Hepatocyte (in vitro differentiated cells): ENCODE measurements around the gene ITPR2. TPM values are rescaled to one million over a fixed set of nuclear protein-coding genes. Genes with fewer than 3 reads are reported as not detected.
A peak's percentile ranks its signal among the peaks of the same experiment; 100 is the strongest.

Source experiments
- DNase-seq: peaks from one replicate; pipeline ENCODE4 v3.0.0-alpha.2; 2016; ENCODE audit warnings: low spot score
- H2AFZ ChIP-seq: fragments of 200-600 bp; sonication (generic); 2 replicates; pipeline ENCODE4 v1.6.0; 2016; ENCODE audit warnings: antibody characterized with exemption, mild to moderate bottlenecking
- H3K27ac ChIP-seq: fragments of 200-600 bp; sonication (generic); 2 replicates; pipeline ENCODE4 v1.5.1; 2016; ENCODE audit warnings: mild to moderate bottlenecking
- H3K27me3 ChIP-seq: fragments of 200-600 bp; sonication (generic); 2 replicates; pipeline ENCODE4 v1.6.1; 2016
- H3K36me3 ChIP-seq: fragments of 200-600 bp; sonication (generic); replicated peaks from 2 replicates; pipeline ENCODE4 v1.5.1; 2016; ENCODE audit warnings: low read depth; ENCODE audit not compliant: insufficient read depth
- H3K4me1 ChIP-seq: fragments of 200-600 bp; sonication (generic); 2 replicates; pipeline ENCODE4 v1.5.1; 2016; ENCODE audit warnings: mild to moderate bottlenecking, moderate library complexity; ENCODE audit not compliant: insufficient read depth
- H3K4me2 ChIP-seq: fragments of 200-600 bp; sonication (generic); 2 replicates; pipeline ENCODE4 v1.6.0; 2016
- H3K4me3 ChIP-seq: fragments of 200-600 bp; sonication (generic); 2 replicates; pipeline ENCODE4 v1.5.1; 2016; ENCODE audit warnings: mild to moderate bottlenecking
- H3K79me2 ChIP-seq: fragments of 200-600 bp; sonication (generic); 2 replicates; pipeline ENCODE4 v1.6.0; 2017; ENCODE audit warnings: mild to moderate bottlenecking
- H3K9me2 ChIP-seq: fragments of 200-600 bp; sonication (generic); replicated peaks from 2 replicates; pipeline ENCODE4 v1.6.0; 2017; ENCODE audit warnings: mild to moderate bottlenecking; ENCODE audit not compliant: insufficient read depth
- H3K9me3 ChIP-seq: fragments of 200-600 bp; sonication (generic); 2 replicates; pipeline ENCODE4 v1.5.1; 2016; ENCODE audit warnings: low read depth, mild to moderate bottlenecking
- H4K20me1 ChIP-seq: fragments of 200-600 bp; sonication (generic); 2 replicates; pipeline ENCODE4 v1.6.0; 2016; ENCODE audit warnings: mild to moderate bottlenecking; ENCODE audit not compliant: insufficient read depth, poor library complexity, severe bottlenecking
- CTCF ChIP-seq: fragments of 200-600 bp; sonication (generic); IDR thresholded peaks from 2 replicates; pipeline ENCODE4 v1.5.1; 2016; ENCODE audit warnings: antibody characterized with exemption, mild to moderate bottlenecking; ENCODE audit not compliant: poor library complexity
- EZH2 ChIP-seq: fragments of 200-600 bp; sonication (generic); IDR thresholded peaks from 2 replicates; pipeline ENCODE4 v1.6.1; 2016; ENCODE audit warnings: antibody characterized with exemption, mild to moderate bottlenecking, borderline replicate concordance
- EZH2phosphoT487 ChIP-seq: fragments of 200-600 bp; sonication (generic); IDR thresholded peaks from one replicate; pipeline ENCODE4 v1.6.1; 2018; ENCODE audit warnings: antibody characterized with exemption, mild to moderate bottlenecking, low read depth, moderate library complexity; ENCODE audit not compliant: unreplicated experiment, severe bottlenecking
- WGBS: methylation state at CpG from one replicate; pipeline ENCODE4 v1.1.6; 2016; ENCODE audit warnings: low lambda C conversion rate; ENCODE audit errors: missing lambda C conversion rate; 5-methylcytosine and 5-hydroxymethylcytosine counted together
- polyA plus RNA-seq: library from polyadenylated mRNA; unstranded; fragments of >200 nt; fragmentation: Nextera tagmentation; extraction: Ambion mirVana; gene quantifications from 2 replicates; pipeline ENCODE4 v1.2.1, GENCODE V29; 2016
- total RNA-seq: library from RNA; depleted of rRNA; stranded (reverse); fragments of >200 nt; gene quantifications from 2 replicates; pipeline ENCODE4 v1.2.3, GENCODE V29; 2014

Gene ITPR2
- total and polyA plus RNA-seq, 2 experiments from 2014 or later: 22.0 to 51.4 TPM

- Histone ChIP-seq H3K4me1 (no peaks in the 10 kb centered on the region), H3K27me3 (no peaks in the 10 kb centered on the region), H4K20me1 (peaks cover 5% of the 10 kb centered on the region), H3K9me2 (no peaks in the 10 kb centered on the region), H3K9me3 (no peaks in the 10 kb centered on the region), H3K27ac (no peak overlapping the region), H3K36me3 (no peaks in the 10 kb centered on the region), H3K4me2 (peak overlapping the region; percentile 42), H3K79me2 (peaks cover 59% of the 10 kb centered on the region), H2AFZ (no peak overlapping the region), H3K4me3 (no peak overlapping the region)
- DNase-seq: no peak
- no peak for TF ChIP-seq CTCF
- no peak for TF ChIP-seq EZH2
- TF ChIP-seq EZH2phosphoT487: no peak
- WGBS: 61% methylated on average over 6 of the region's 6 CpGs
These were observed 35.0 kb downstream of the ITPR2 start for GRCh38 chr12:26798023-26798422.

GRCh38 chr12:26795910-26796309 lies 37.1 kb downstream of the ITPR2 start:
- 97% methylated on average over 3 of the region's 3 CpGs for WGBS
- no peak for TF ChIP-seq EZH2phosphoT487
- TF ChIP-seq EZH2: no peak
- TF ChIP-seq CTCF: no peak
- H3K27ac ChIP-seq: no peak overlapping the region
- no peaks in the 10 kb centered on the region for H3K4me1 ChIP-seq
- no peaks in the 10 kb centered on the region for H3K36me3 ChIP-seq
- no peaks in the 10 kb centered on the region for H3K9me2 ChIP-seq
- DNase-seq: no peak
- H3K79me2 ChIP-seq: peaks cover 51% of the 10 kb centered on the region
- H4K20me1 ChIP-seq: no peaks in the 10 kb centered on the region
- no peak overlapping the region for H3K4me2 ChIP-seq
- no peaks in the 10 kb centered on the region for H3K9me3 ChIP-seq
- no peaks in the 10 kb centered on the region for H3K27me3 ChIP-seq
- H3K4me3 ChIP-seq: no peak overlapping the region
- no peak overlapping the region for H2AFZ ChIP-seq

- H3K79me2 ChIP-seq: peaks cover 34% of the 10 kb centered on the region
- no peak for DNase-seq
These were observed 41.6 kb downstream of the ITPR2 start for GRCh38 chr12:26791301-26791791.

More at GRCh38 chr12:26791301-26791791, 41.6 kb downstream of the ITPR2 start:
- H4K20me1 ChIP-seq: no peaks in the 10 kb centered on the region
- no peak for TF ChIP-seq CTCF
- no peak for TF ChIP-seq EZH2phosphoT487
- TF ChIP-seq EZH2: no peak
- peaks cover 23% of the 10 kb centered on the region for H3K4me1 ChIP-seq
- H3K36me3 ChIP-seq: no peaks in the 10 kb centered on the region
- no peak overlapping the region for H3K4me2 ChIP-seq
- no peak overlapping the region for H2AFZ ChIP-seq
- H3K4me3 ChIP-seq: no peak overlapping the region
- H3K9me2 ChIP-seq: no peaks in the 10 kb centered on the region
- no peak overlapping the region for H3K27ac ChIP-seq
- no peaks in the 10 kb centered on the region for H3K9me3 ChIP-seq
- H3K27me3 ChIP-seq: no peaks in the 10 kb centered on the region
